HG03039 (cell line): ENCODE measurements around the gene ZNF710.

Experiments used
- ATAC-seq: cut with Tn5 transposase; IDR thresholded peaks from one replicate; pipeline ENCODE4 v1.9.1; 2021; ENCODE audit warnings: mild to moderate bottlenecking, moderate library complexity; ENCODE audit not compliant: unreplicated experiment

The ZNF710 gene

GRCh38 chr15:89991312-89991711, 9.8 kb upstream of the ZNF710 start:
- no peak for ATAC-seq

- ATAC-seq, result no peak
Measured at GRCh38 chr15:89993349-89993748, 7.8 kb upstream of the ZNF710 start.

GRCh38 chr15:89997079-89997478, 4.0 kb upstream of the ZNF710 start:
- ATAC-seq, result no peak

- ATAC-seq, result no peak
Measured at GRCh38 chr15:89998141-89998661, 2.9 kb upstream of the ZNF710 start.

- ATAC-seq, result no peak
Measured at GRCh38 chr15:89998923-89999675, 2.0 kb upstream of the ZNF710 start.

GRCh38 chr15:89999676-90000185, 1.4 kb upstream of the ZNF710 start:
- no peak for ATAC-seq

- no peak for ATAC-seq
Measured at GRCh38 chr15:90000186-90001001, 730 bp upstream of the ZNF710 start.

GRCh38 chr15:90001683-90002427, 731 bp downstream of the ZNF710 start:
- ATAC-seq, result no peak

- no peak for ATAC-seq
Measured at GRCh38 chr15:90002428-90002844, 1.3 kb downstream of the ZNF710 start.

- ATAC-seq, result no peak
Measured at GRCh38 chr15:90003736-90004135, 2.6 kb downstream of the ZNF710 start.

GRCh38 chr15:90004252-90004651, 3.1 kb downstream of the ZNF710 start:
- no peak for ATAC-seq

- ATAC-seq, result no peak
Measured at GRCh38 chr15:90004671-90005070, 3.5 kb downstream of the ZNF710 start.

GRCh38 chr15:90006217-90007075, 5.3 kb downstream of the ZNF710 start:
- ATAC-seq, result no peak

- ATAC-seq, result no peak
Measured at GRCh38 chr15:90007076-90007460, 5.9 kb downstream of the ZNF710 start.

- no peak for ATAC-seq
Measured at GRCh38 chr15:90008607-90009006, 7.5 kb downstream of the ZNF710 start.

GRCh38 chr15:90009301-90010022, 8.3 kb downstream of the ZNF710 start:
- ATAC-seq, result no peak

GRCh38 chr15:90011705-90012104, 10.6 kb downstream of the ZNF710 start:
- no peak for ATAC-seq

- no peak for ATAC-seq
Measured at GRCh38 chr15:90013503-90013937, 12.4 kb downstream of the ZNF710 start.

GRCh38 chr15:90015294-90015693, 14.2 kb downstream of the ZNF710 start:
- ATAC-seq, result no peak
